Lower leg skin (tissue), 4 donors: ENCODE measurements around the gene CCDC149. TPM values are rescaled to one million over a fixed set of nuclear protein-coding genes. Genes with fewer than 3 reads are reported as not detected.

Experiments used
- DNase-seq, 2 donors: peaks; one replicate each; pipeline ENCODE4 v3.0.0-alpha.2; 2019; ENCODE audit warnings: low spot score in 2 of 2
- H3K4me3 ChIP-seq: fragments of 200-600 bp; sonication (generic); 2 replicates; pipeline ENCODE4 v1.5.1; 2017; ENCODE audit warnings: mild to moderate bottlenecking, low read depth; ENCODE audit not compliant: poor library complexity, severe bottlenecking
- POLR2A ChIP-seq, 2 donors: fragments of 450-650 bp; IDR thresholded peaks; one replicate each; pipeline ENCODE4 v1.6.1; 2016 to 2017; ENCODE audit warnings: antibody characterized with exemption in 2 of 2, mild to moderate bottlenecking in 1 of 2, moderate library complexity in 1 of 2
- WGBS, 2 donors: methylation state at CpG; one replicate each; pipeline ENCODE4 v1.1.5; 2018; 5-methylcytosine and 5-hydroxymethylcytosine counted together
- intact Hi-C: fragments of 100-400 bp; cut with DNase I; formaldehyde crosslinking; loops from one replicate; pipeline ENCODE4 v1.15.0; 2023; ENCODE audit warnings: low total_unique reads
- total RNA-seq, 4 donors: library from RNA; depleted of rRNA; stranded (reverse); fragments of >200 nt; gene quantifications; one replicate each; pipeline ENCODE4 v1.1.0, GENCODE V29; 2016
- TF ChIP-seq, protein P1 (sequence below), 3 donors: fragments of 450-650 bp; IDR thresholded peaks; one replicate each; pipeline ENCODE4 v1.5.1; 2016; ENCODE audit warnings: antibody characterized with exemption in 3 of 3, mild to moderate bottlenecking in 3 of 3, moderate library complexity in 2 of 3

CCDC149 gene
- total RNA-seq, 4 donors from 2014 or later = 6.2 to 12.5 (median 11.2) TPM

DNA sequence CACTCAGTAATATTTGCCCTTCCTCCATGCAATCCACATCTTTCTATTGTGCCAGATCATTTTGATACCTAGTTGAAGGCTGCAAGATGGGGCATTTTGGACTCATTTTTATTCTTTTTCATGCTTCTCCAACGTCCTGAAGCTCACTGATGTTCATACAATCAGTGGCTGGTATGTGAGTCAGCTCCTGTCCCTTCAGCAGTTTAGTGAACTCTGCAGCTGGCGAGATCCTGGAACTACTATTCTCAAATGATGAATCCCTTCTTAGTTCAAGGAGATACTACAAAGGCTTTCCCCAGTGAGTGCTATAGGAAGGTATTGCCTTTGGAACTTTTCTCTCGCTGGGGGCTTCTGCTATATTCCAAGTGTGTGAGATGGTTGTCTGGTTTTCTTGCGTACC is 9.6 kb upstream of the CCDC149 start:
- no peak overlapping the region for H3K4me3 ChIP-seq
- DNase-seq = no peak
- intact Hi-C loops = no loop called here
- 65 to 75% methylated on average over 4 of the region's 4 CpGs for WGBS, 2 donors
- TF ChIP-seq, protein P1, sequence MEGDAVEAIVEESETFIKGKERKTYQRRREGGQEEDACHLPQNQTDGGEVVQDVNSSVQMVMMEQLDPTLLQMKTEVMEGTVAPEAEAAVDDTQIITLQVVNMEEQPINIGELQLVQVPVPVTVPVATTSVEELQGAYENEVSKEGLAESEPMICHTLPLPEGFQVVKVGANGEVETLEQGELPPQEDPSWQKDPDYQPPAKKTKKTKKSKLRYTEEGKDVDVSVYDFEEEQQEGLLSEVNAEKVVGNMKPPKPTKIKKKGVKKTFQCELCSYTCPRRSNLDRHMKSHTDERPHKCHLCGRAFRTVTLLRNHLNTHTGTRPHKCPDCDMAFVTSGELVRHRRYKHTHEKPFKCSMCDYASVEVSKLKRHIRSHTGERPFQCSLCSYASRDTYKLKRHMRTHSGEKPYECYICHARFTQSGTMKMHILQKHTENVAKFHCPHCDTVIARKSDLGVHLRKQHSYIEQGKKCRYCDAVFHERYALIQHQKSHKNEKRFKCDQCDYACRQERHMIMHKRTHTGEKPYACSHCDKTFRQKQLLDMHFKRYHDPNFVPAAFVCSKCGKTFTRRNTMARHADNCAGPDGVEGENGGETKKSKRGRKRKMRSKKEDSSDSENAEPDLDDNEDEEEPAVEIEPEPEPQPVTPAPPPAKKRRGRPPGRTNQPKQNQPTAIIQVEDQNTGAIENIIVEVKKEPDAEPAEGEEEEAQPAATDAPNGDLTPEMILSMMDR (IDR thresholded peaks at IDR 0.05) = no peak
- no peak for TF ChIP-seq POLR2A (IDR thresholded peaks at IDR 0.05)

DNA sequence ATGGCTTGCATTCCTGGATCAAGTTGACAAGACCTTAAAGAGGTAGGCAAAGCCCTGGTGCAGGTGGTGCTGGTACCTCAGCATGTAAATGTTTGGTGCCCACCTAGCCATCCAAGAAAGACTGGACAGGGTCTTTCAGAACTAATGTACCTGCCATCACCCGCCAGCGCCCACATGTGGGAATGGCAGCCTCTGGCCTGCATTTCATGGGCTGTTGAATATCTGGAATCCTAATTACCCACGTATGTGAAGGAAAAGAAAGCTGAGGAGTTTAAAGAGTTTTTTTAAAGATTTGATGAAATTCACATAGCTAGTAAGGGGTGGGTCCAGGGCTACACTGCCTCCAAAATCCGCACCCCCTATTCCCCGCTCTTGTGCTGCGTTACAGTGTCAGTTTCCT is 8.6 kb upstream of the CCDC149 start:
- H3K4me3 ChIP-seq = no peak overlapping the region
- no peak for TF ChIP-seq POLR2A (IDR thresholded peaks at IDR 0.05)
- TF ChIP-seq, protein P1 (IDR thresholded peaks at IDR 0.05) = no peak
- WGBS, 2 donors = 76 to 92% methylated on average over 6 of the region's 6 CpGs
- intact Hi-C loops = no loop called here
- no peak for DNase-seq

DNA sequence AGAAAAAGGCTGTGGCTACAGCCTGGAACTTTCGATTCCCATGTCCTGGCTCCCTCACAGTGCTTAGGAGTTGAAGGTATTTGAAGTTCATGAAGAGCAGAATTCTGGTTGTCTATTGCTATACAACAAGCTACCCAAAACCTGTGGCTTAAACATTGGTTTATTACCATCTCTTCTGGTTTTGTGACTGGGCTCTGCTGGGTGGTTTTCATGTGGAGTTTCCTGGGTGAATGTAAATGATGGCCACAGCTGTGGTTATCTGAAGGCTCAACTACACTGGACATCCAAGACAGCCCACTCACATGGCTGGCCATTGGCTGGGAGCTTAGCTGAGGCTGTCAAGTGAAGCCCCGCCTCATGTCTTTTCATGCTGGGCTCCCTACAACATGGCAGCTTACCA is 7.2 kb upstream of the CCDC149 start:
- intact Hi-C loops = no loop called here
- no peak overlapping the region for H3K4me3 ChIP-seq
- WGBS, 2 donors = 90 to 96% methylated on average over 2 of the region's 2 CpGs
- TF ChIP-seq, protein P1 (IDR thresholded peaks at IDR 0.05) = no peak
- no peak for TF ChIP-seq POLR2A (IDR thresholded peaks at IDR 0.05)
- DNase-seq = no peak

DNA sequence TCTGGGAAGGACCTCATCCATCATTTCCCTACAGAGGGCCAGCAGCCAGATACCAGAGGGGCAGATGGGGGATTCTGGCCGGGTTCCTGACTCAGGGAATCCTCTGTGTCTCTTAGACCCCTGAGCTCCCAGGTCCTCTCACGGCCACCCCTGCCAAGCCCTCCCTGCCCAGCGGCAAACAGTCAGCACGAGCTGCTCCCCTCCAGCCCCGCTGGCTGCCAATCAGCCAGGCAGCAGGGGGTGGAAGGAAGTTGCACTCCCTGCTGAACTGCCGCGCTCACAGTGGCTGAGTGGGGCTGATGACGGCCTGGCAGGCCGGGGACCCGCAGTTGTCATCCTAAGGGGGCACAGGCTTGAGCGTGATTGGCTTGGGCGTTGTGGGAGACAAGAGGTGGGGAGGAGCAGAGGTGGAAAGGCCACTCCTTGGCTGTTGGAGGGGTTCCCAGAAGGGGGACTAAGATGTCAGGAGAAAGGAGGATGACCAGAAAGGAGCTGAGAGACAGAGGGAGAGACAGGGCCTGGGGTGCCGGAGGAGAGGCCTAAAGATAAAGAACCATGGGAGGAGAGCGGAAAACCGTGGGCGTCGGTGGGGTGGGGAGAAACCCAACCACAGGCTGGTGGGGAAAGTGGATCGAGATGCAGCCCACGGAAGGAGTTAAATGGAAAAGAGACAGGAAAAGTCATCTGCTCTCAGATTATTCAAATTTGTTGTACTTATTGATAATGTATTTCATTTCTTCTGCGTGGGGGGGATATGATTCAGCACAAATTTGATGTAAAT is 4.4 kb upstream of the CCDC149 start:
- WGBS, 2 donors = 77 to 80% methylated on average over 19 to 20 of the region's 20 CpGs
- TF ChIP-seq, protein P1 (IDR thresholded peaks at IDR 0.05) = no peak
- no peak for TF ChIP-seq POLR2A (IDR thresholded peaks at IDR 0.05)
- H3K4me3 ChIP-seq = no peak overlapping the region
- intact Hi-C loops = no loop called here
- no peak for DNase-seq

DNA sequence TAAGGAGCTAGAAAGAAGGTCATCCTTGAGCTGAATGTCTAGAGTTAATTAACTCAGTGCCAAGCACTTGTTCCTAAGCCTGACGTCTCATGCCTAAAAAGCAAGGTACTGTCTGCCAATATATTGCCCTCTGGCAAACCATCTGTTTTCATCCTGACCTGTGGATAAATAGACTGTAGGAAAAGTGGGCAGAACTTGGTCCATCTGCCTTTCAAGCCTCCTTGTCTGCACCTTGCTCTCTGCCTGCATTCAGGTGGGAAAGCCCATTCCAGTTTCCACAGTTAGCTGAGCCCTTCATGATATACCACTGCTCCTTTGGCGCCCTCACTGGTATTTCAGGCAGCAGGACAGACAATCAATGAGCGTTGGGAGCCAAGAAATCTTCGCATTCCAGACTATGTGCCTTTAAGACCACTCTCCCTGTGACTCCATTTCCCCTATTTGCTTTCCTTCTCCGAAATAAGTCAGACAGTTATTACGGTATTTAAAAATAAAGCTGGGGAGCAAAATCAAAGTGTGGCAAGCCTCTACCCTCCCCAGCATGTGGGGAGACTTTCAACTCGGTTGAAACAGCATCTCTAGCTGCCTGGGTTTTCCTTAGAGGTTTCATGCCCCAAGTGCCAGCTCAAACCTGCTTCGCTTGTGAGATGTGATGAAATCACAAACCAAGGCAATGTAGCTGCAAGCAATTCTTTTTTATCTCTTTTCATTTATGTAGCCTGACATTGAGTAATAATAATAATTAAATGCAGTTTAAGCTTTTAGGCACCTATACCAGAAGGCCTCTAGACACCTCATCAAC is 2.5 kb upstream of the CCDC149 start:
- WGBS, 2 donors = 51 to 55% methylated on average over 8 of the region's 8 CpGs
- intact Hi-C loops = no loop called here

More for the DNA sequence above, 2.5 kb upstream of the CCDC149 start:
- no peak overlapping the region for H3K4me3 ChIP-seq
- no peak for DNase-seq
- TF ChIP-seq POLR2A (IDR thresholded peaks at IDR 0.05) = no peak
- TF ChIP-seq, protein P1 (IDR thresholded peaks at IDR 0.05) = no peak
